GM18861 (cell line): Measurements from ENCODE around the gene LENEP.

Experiments used
- ATAC-seq: cut with Tn5 transposase; IDR thresholded peaks from one replicate; pipeline ENCODE4 v1.9.1; 2021; ENCODE audit not compliant: unreplicated experiment

LENEP gene

DNA sequence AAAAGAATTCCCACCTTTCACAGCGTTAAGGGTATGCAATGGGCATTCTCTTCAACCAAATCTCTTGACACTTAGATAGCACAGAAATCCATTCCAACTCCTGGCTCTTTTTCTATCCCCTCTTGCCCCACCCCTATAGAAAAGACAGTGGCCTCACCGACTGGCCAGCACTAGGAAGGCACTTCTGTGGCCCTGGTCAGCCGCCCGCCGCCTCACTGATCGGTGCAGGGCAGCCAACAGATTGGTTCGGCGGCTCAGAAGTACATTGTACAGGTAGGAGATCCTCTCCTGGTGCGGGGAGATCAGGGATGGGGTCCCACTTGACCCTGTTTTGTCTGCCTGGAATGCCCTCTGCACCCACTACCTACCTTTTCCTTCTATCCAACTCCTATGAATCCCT, 30.9 kb downstream of the LENEP start:
- ATAC-seq = no peak

DNA sequence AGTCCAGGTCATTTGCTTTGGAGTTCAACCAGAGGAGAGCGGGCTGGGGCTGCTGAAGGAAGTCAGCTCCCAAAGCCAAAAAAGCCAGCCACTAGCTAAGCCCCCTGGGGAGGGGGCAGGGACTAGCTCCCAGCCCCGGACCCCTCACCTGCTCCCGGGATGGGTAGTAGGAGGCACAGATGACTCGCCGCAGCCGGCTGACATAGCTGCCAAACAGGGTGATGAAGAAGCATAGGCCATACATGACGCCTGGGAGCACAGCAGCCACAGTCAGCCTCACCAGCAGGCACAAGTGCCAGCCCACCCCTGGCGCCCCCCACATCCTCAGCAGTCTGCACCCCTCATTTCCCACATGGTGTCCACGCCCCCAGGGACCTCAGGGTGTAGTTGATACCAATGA, 32.8 kb downstream of the LENEP start:
- no peak for ATAC-seq

- no peak for ATAC-seq
Observed at GRCh38 chr1:155026588-155026987, 33.2 kb downstream of the LENEP start.

- ATAC-seq = no peak
Observed at GRCh38 chr1:155029513-155030242, 36.3 kb downstream of the LENEP start.

DNA sequence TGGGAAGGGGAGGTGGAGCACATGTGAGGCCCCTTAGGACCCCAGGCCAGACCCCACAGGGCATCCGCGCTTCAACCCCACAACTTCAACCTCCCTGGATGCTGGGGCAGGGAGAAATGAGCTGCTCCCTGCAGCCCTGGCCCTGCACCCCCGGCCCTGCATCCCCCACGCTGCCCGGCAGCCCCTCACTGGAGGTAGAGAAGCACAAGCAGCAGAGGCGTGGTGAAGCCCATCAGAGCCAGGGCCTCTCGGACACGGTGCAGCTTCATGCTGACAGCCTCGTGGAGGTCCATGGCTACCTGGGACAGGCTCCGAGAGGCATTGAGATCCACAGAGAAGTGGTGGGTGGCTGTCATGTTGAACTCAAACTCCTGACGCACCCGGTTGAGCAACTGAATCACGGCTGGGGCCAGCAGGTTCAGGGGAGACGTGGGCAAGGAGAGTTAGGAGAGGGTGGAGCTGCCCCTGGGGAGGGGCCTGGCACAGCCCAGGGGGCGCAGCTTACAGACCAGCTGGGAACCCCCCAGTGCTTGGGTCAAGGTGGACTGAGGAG, 36.9 kb downstream of the LENEP start:
- no peak for ATAC-seq

DNA sequence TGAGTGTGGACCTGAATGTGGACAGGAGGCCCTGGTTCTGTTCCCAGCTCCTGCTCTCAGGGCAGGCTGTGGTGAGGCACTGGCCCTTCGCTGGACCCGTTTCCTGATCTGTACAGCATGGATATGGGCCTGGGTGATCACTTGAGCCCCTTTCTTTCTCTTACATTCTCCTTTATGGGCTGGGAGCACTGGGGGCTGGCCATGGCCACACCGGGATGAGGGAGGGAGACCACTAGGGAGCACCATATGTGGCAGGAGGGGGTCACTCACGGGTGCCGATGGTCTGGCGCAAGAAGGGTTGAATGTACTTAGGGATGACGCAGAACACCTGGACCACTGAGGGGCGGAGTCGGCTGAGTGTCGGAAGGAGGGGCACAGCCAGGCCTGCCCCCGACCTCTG, 37.5 kb downstream of the LENEP start:
- no peak for ATAC-seq

- ATAC-seq = no peak
Observed at GRCh38 chr1:155032886-155033285, 39.5 kb downstream of the LENEP start.

- no peak for ATAC-seq
Observed at GRCh38 chr1:155033524-155033923, 40.1 kb downstream of the LENEP start, which contains the start of the genes DCST1 and DCST2. Gene DCST1, plus strand, starts transcription at chr1:155033824. Its CDS starts 213 bp downstream, at chr1:155034037. Gene DCST2, minus strand, starts transcription at chr1:155033781. Its CDS starts 80 bp downstream, at chr1:155033701.

- no peak for ATAC-seq
Observed at GRCh38 chr1:155034318-155035208, 41.2 kb downstream of the LENEP start.

DNA sequence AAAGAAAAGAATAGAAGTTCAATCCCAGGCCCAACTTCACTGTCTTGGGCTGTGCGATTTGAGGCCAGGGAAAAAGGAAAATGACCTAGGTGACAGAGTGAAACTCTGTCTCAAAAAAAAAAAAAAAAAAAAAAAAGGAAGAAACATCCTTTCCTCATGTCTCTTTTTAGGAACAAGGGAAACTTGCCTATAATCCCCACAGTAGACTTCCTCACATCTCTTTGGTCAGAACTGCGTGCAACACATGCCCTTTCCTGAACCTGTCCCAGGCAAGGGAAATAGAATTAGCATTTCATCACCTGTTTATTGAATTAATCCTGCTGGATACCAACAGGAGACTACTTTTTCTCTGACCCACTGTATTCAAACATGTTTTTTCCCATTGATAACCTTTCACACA, 42.5 kb downstream of the LENEP start:
- ATAC-seq = no peak

DNA sequence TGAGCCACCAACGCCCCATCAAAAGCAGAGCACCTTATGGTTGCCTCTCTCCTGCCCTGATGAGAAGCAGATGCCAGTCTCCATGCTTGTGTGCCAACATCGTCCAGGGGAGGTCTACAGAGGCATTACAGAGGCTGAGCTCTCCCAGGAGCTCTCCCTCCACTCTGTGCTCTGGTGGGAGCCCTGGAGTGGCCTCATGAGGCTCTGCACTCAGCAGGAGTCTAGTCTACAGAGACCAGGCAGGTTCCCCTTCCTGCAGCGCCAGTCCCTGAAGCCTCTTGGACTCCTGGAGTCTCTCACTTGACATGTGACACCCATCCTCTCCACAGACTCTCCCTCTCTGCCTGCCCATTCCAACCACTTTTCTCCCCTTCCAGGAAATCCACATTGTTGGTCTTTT, 43.7 kb downstream of the LENEP start:
- ATAC-seq = no peak

GRCh38 chr1:155037851-155038441, 44.6 kb downstream of the LENEP start:
- no peak for ATAC-seq

DNA sequence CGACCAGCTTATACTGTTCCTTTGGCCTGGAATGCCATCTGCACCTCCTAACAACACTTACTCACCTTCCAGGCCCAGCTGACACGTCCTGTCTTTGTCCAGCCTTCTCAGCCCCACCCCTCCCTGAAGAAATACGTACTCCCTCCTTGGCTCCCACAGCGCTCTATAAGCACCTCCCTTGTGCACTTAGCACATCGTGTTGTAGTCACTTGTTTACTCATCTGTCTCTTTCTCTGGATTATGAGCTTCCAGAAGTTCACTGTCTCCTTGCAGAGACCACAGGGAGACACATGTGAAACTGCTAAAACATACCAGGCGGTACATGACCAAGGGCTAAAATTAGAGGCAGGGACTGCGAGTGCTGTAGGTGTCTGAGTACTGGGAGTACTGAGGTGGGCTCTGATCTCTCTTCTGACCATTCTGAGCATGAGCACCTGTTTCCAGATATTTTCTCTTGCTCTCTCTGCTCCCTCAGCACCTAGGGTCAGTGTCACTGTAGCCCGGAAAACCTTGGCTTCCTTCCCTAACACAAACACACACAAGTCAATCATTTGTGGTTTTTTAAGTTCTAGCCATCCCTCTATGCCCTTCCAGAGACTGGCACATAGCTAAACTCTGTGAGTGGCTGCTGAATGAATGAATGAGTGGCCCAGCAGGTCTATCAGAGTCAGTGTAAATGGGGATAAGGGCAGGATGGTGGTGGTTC, 45.4 kb downstream of the LENEP start:
- no peak for ATAC-seq

GRCh38 chr1:155039308-155039669, 45.9 kb downstream of the LENEP start:
- ATAC-seq = no peak

- no peak for ATAC-seq
Observed at GRCh38 chr1:155040358-155041093, 47.1 kb downstream of the LENEP start.

- no peak for ATAC-seq
Observed at GRCh38 chr1:155042789-155043188, 49.4 kb downstream of the LENEP start.

DNA sequence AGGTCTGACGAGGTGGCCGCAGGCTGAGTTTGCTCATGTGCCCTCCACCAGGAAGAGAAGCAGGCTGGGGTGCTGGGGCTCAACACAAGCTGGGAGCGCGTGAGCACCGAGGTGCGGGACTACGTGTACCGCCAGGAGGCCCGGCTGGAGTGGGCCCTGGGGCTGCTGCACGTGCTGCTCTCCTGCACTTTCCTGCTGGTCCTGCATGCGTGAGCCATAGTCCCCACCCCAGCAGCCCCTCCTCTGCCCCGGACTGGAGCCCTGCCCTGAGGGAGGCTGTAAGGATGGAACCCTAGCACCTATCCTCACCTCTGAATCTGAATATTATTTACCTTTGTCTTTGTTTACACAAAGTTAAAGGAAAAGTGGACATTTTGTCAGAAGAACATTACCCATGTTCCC, 49.9 kb downstream of the LENEP start:
- ATAC-seq = no peak

DNA sequence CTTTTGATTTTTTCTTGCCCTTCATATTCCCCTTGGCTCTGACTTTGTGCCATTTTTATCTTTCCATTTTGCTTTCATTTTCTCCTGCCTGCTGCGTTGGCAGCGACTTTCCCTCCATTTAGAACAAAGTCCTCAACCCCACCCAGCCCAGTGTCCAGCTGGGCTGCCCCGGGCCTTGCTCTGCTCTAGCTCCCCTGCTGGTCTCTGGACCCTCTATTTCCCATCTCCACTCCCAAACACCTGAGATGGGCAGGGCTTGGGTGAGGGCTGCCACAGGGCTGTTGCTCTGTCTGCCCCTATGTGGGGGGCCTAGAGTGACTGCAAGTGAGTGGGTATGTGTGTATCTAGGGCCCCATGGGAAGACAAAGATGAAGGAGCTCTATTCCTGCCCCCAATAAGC, 50.4 kb downstream of the LENEP start:
- no peak for ATAC-seq
